OCI-LY7 (cell line): ENCODE results near the gene SLC16A8. TPM values are rescaled to one million over a fixed set of nuclear protein-coding genes. Genes with fewer than 3 reads are reported as not detected.

ENCODE experiments used
- BruUV-seq: library from RNA; stranded (reverse); fragments of 400-500 nt; replicated peaks from 2 replicates; lab custom pipeline; 2021; lab: Mats Ljungman, UMichigan
- CTCF ChIA-PET: fragments of 300-600 bp; sonication (Branson Sonifier 250); formaldehyde crosslinking; loops from one replicate; lab custom pipeline; 2022; ENCODE audit warnings: antibody characterized with exemption; ENCODE audit not compliant: unreplicated experiment; lab: Charles Lee
- POLR2A ChIA-PET: fragments of 300-600 bp; sonication (Branson Sonifier 250); formaldehyde crosslinking; loops from one replicate; lab custom pipeline; 2022; ENCODE audit warnings: antibody characterized with exemption; lab: Charles Lee
- DNase-seq: peaks from one replicate; pipeline ENCODE4 v3.0.0-alpha.2; 2015; ENCODE audit warnings: low spot score
- H2AFZ ChIP-seq: fragments of 200-600 bp; sonication (generic), shearing (Covaris generic); 2 replicates; pipeline ENCODE4 v1.6.1; 2014; ENCODE audit warnings: mild to moderate bottlenecking, antibody characterized with exemption, low read length, moderate library complexity
- H3K27ac ChIP-seq: fragments of 200-600 bp; sonication (generic); 2 replicates; pipeline ENCODE4 v1.5.1; 2014; ENCODE audit warnings: mixed run types, low read depth, mild to moderate bottlenecking, moderate library complexity, low read length, inconsistent platforms; ENCODE audit not compliant: poor library complexity, severe bottlenecking
- H3K36me3 ChIP-seq: fragments of 200-600 bp; sonication (generic); 2 replicates; pipeline ENCODE4 v1.6.1; 2014; ENCODE audit warnings: mild to moderate bottlenecking, antibody characterized with exemption, low read length, moderate library complexity, mixed read lengths; ENCODE audit not compliant: insufficient read depth
- H3K4me1 ChIP-seq: fragments of 200-600 bp; sonication (generic); 2 replicates; pipeline ENCODE4 v1.5.1; 2014; ENCODE audit warnings: mild to moderate bottlenecking, low read length; ENCODE audit not compliant: insufficient read depth, poor library complexity, severe bottlenecking
- H3K4me2 ChIP-seq: fragments of 200-600 bp; sonication (generic); 2 replicates; pipeline ENCODE4 v1.6.1; 2014; ENCODE audit warnings: mild to moderate bottlenecking, low read length
- H3K4me3 ChIP-seq: fragments of 200-600 bp; sonication (generic); 2 replicates; pipeline ENCODE4 v1.5.1; 2014; ENCODE audit warnings: mild to moderate bottlenecking, low read depth, low read length; ENCODE audit not compliant: poor library complexity, severe bottlenecking
- H3K79me2 ChIP-seq: fragments of 200-600 bp; sonication (generic); 2 replicates; pipeline ENCODE4 v1.6.1; 2016; ENCODE audit warnings: low read depth, mild to moderate bottlenecking, low read length, moderate library complexity, mixed read lengths; ENCODE audit not compliant: insufficient read depth
- H3K9me2 ChIP-seq: fragments of 200-600 bp; sonication (generic); 2 replicates; pipeline ENCODE4 v1.6.1; 2016; ENCODE audit warnings: mild to moderate bottlenecking, low read length, mixed read lengths; ENCODE audit not compliant: insufficient read depth
- H3K9me3 ChIP-seq: fragments of 200-600 bp; sonication (generic); 2 replicates; pipeline ENCODE4 v1.6.1; 2014; ENCODE audit warnings: mild to moderate bottlenecking, mixed run types, low read length, mixed read lengths
- H4K20me1 ChIP-seq: fragments of 200-600 bp; sonication (generic); 2 replicates; pipeline ENCODE4 v1.6.1; 2014; ENCODE audit warnings: mild to moderate bottlenecking, antibody characterized with exemption, low read length, moderate library complexity, mixed read lengths; ENCODE audit not compliant: insufficient read depth
- CTCF ChIP-seq: fragments of 200-600 bp; sonication (generic); conservative IDR thresholded peaks from 2 replicates; pipeline ENCODE4 v1.5.1; 2014; ENCODE audit warnings: mild to moderate bottlenecking, antibody characterized with exemption, low read length, moderate library complexity, mixed read lengths
- EZH2phosphoT487 ChIP-seq: fragments of 200-600 bp; sonication (generic); IDR thresholded peaks from 2 replicates; pipeline ENCODE4 v1.6.1; 2018; ENCODE audit warnings: low read depth, borderline replicate concordance, mild to moderate bottlenecking, mixed run types, antibody characterized with exemption, low read length, moderate library complexity, mixed read lengths
- intact Hi-C: fragments of 100-400 bp; cut with micrococcal nuclease; formaldehyde crosslinking; loops from one replicate; pipeline ENCODE4 v1.10.0; 2022; ENCODE audit not compliant: unreplicated experiment
- total RNA-seq, 2 experiments: library from RNA; depleted of rRNA in 1 of 2; stranded (reverse); fragments of >200 nt in 1 of 2; shearing (Covaris generic) in 1 of 2; gene quantifications; 2 replicates each; pipeline ENCODE4 v1.2.3, GENCODE V29; 2014 to 2022

Gene SLC16A8
- total RNA-seq, 2 experiments from 2014 or later: not detected

- H3K4me1 ChIP-seq: no peaks in the 10 kb centered on the region
- no peaks in the 10 kb centered on the region for H3K9me2 ChIP-seq
- BruUV-seq: no TSS peak
- CTCF ChIA-PET: no interaction called here
- POLR2A ChIA-PET: no interaction called here
- no peaks in the 10 kb centered on the region for H3K36me3 ChIP-seq
- no peaks in the 10 kb centered on the region for H3K9me3 ChIP-seq
- no peaks in the 10 kb centered on the region for H4K20me1 ChIP-seq
- no peak overlapping the region for H3K4me3 ChIP-seq
- H3K27ac ChIP-seq: no peak overlapping the region
- H3K4me2 ChIP-seq: no peak overlapping the region
- TF ChIP-seq CTCF: peak; percentile 90
- no peak for TF ChIP-seq EZH2phosphoT487
- H3K79me2 ChIP-seq: no peaks in the 10 kb centered on the region
- no peak overlapping the region for H2AFZ ChIP-seq
- DNase-seq: peak; percentile 65
- intact Hi-C loops: no loop called here
Observed at GRCh38 chr22:38114484-38115398, 30.8 kb upstream of the SLC16A8 start.

DNA sequence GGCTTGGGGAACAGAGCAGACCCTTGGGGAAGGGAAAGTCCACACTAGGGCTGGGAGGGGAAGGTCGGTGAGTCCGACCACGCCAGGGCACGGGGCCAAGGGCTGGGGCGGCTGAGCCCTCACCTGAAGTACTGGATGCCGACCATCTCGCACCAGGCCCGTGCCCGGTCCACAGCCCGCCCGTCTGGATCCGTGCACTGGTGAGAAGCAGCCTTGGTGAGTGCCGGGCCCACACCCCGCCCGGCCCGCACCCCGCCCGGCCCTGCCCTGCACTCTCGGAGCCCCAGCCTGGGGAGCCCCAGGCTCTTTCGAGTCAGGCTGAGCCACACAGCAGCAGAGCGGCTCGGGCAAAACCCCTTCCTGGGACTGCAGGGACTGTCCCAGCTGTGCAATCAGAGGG lies 28.4 kb upstream of the SLC16A8 start:
- CTCF ChIA-PET: no interaction called here

More for the DNA sequence above, 28.4 kb upstream of the SLC16A8 start:
- H3K27ac ChIP-seq: no peak overlapping the region
- H3K36me3 ChIP-seq: no peaks in the 10 kb centered on the region
- POLR2A ChIA-PET: no interaction called here
- DNase-seq: no peak
- TF ChIP-seq CTCF (no peak), EZH2phosphoT487 (no peak)
- H3K79me2 ChIP-seq: no peaks in the 10 kb centered on the region
- H3K9me2 ChIP-seq: no peaks in the 10 kb centered on the region
- no peaks in the 10 kb centered on the region for H4K20me1 ChIP-seq
- no peak overlapping the region for H3K4me3 ChIP-seq
- H2AFZ ChIP-seq: no peak overlapping the region
- H3K4me1 ChIP-seq: no peaks in the 10 kb centered on the region
- intact Hi-C loops: no loop called here
- H3K4me2 ChIP-seq: no peak overlapping the region
- H3K9me3 ChIP-seq: no peaks in the 10 kb centered on the region
- no TSS peak for BruUV-seq
